GM21381 (cell line): Measurements from ENCODE around the gene DNPEP.
A peak's percentile ranks its signal among the peaks of the same experiment; 100 is the strongest.
"Not testable (repeated sequence)": the region's sequence is repeated elsewhere in the genome, so short reads cannot be mapped to it uniquely, and the experiment has no call there.

Experiments used
- ATAC-seq: cut with Tn5 transposase; IDR thresholded peaks from one replicate; pipeline ENCODE4 v1.9.1; 2021; ENCODE audit warnings: mild to moderate bottlenecking, moderate library complexity; ENCODE audit not compliant: unreplicated experiment

The DNPEP gene

GRCh38 chr2:219402665-219403515, 15.2 kb upstream of the DNPEP start:
- peak; percentile 89 for ATAC-seq

GRCh38 chr2:219401606-219402005, 13.9 kb upstream of the DNPEP start:
- ATAC-seq, result no peak

- ATAC-seq, result no peak
Measured at GRCh38 chr2:219400562-219400961, 12.8 kb upstream of the DNPEP start.

GRCh38 chr2:219399716-219400478, 12.2 kb upstream of the DNPEP start:
- ATAC-seq, result no peak

- ATAC-seq, result no peak
Measured at GRCh38 chr2:219398721-219399363, 11.1 kb upstream of the DNPEP start.

GRCh38 chr2:219396863-219397457, 9.2 kb upstream of the DNPEP start:
- ATAC-seq, result no peak

GRCh38 chr2:219395609-219396008, 7.9 kb upstream of the DNPEP start:
- ATAC-seq, result no peak

- not testable (repeated sequence) for ATAC-seq
Measured at GRCh38 chr2:219395056-219395455, 7.3 kb upstream of the DNPEP start.

GRCh38 chr2:219392754-219393153, 5.0 kb upstream of the DNPEP start:
- ATAC-seq, result no peak

GRCh38 chr2:219388907-219389156, 1.1 kb upstream of the DNPEP start:
- ATAC-seq, result no peak

GRCh38 chr2:219388121-219388906, 602 bp upstream of the DNPEP start:
- peak; percentile 82 for ATAC-seq

GRCh38 chr2:219386532-219387280, 1.0 kb downstream of the DNPEP start:
- no peak for ATAC-seq

- no peak for ATAC-seq
Measured at GRCh38 chr2:219385958-219386520, 1.7 kb downstream of the DNPEP start.

- no peak for ATAC-seq
Measured at GRCh38 chr2:219384859-219385258, 2.9 kb downstream of the DNPEP start.

- ATAC-seq, result no peak
Measured at GRCh38 chr2:219384083-219384713, 3.5 kb downstream of the DNPEP start.

GRCh38 chr2:219381448-219381847, 6.3 kb downstream of the DNPEP start:
- ATAC-seq, result no peak

- no peak for ATAC-seq
Measured at GRCh38 chr2:219380926-219381325, 6.8 kb downstream of the DNPEP start.

- ATAC-seq, result no peak
Measured at GRCh38 chr2:219378163-219378851, 9.4 kb downstream of the DNPEP start.

GRCh38 chr2:219369447-219369861, 18.3 kb downstream of the DNPEP start:
- no peak for ATAC-seq
